ENCODE results near the gene TRIM71.
"Not testable (repeated sequence)": the region's sequence is repeated elsewhere in the genome, so short reads cannot be mapped to it uniquely, and the experiment has no call there.

The TRIM71 gene

DNA sequence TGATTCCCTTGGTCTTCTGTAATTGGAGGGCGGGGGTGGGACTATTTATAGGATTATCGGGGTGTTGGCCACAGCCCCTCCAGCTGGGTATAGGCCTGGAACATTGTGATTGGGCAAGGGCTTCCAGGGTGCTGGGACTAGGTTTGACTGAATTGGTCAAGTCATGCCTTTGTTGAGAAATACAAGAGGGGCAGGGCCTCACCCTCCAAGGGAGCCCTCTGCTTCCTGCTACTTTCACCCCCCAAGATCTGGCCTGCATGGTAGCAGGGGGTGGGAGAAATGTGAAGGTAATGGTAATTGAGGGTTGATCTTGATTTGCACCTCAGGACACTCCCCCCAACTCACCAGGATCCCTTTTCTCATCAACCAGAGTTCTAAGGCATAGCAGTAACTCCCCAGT lies 25.2 kb downstream of the TRIM71 start:
- DNase-seq (ENCODE audit: low read depth in 2 of 2) = no peak

DNA sequence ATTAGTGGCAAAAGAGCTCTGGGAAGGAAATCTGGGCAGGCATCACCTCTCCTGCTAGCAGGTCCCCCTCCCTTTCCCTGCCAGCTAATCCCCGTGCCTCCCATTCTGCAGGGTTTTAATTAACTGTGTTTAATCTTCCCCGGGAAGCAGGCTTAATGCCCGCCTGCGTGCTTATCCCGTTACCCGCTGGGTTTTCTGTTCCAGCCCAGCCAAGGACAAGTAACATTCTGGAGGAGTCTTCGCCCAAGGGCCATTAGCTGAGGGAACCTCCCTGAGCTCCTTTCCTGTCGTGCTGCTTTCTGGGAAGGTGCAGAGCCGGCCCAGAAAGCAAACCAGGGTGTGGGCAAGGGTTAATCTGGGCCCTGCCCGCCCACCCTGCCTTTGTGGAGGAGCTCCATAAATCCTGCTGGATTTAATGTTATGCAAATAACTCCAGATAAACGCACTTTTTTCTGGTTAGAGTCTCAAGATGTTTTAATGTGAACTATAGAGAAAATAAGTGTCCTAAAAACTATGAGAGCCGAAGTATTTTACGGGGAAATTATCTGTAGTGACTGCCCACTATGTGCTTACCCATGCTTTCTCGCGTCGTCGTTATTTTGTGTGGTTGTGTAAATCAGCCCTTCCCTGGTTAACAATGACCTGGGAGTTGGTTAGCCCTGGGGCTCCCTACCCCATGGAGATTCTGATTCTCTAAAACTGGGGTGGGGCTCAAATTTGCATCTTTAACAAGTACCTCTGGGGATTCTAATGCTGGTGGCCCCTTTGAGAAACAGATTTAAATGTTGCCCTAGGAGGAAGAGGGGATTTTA lies 25.9 kb downstream of the TRIM71 start:
- no peak for DNase-seq (ENCODE audit: low read depth in 2 of 2)

DNA sequence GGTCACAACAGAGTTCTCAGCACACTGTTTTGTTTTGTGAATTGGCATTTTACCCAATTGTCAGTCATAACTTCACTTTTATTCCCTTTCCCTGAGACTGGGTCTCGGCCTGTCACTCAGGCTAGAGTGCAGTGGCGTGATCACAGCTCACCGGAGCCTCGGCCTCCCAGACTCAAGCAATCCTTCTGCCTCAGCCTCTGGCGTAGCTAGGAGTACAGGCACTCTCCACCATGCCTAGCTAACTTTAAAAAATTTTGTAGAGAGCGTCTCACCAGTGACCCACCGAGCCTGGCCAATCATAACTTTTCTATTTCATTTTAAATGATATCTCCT lies 26.5 kb downstream of the TRIM71 start:
- DNase-seq (ENCODE audit: low read depth in 2 of 2) = no peak

DNA sequence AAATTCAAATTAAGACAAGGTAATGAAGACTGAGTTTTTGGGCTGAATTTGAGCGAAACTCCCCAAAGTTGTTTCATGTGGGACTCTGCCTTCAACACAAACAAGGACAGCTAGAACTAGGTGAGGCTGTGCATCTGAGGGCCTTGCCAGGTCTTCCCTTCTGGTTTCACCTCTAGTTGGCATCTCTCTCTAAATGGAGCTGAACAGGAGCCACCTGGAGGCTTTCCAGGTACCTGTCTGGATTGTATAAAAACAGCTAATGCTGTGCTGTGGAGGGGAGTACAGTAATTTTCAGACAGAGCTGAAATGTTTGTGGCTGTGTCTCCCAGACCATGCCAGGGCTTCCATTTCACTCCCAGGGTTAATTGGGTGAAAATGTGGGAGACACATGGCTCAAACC lies 27.1 kb downstream of the TRIM71 start:
- no peak for DNase-seq (ENCODE audit: low read depth in 2 of 2)

DNA sequence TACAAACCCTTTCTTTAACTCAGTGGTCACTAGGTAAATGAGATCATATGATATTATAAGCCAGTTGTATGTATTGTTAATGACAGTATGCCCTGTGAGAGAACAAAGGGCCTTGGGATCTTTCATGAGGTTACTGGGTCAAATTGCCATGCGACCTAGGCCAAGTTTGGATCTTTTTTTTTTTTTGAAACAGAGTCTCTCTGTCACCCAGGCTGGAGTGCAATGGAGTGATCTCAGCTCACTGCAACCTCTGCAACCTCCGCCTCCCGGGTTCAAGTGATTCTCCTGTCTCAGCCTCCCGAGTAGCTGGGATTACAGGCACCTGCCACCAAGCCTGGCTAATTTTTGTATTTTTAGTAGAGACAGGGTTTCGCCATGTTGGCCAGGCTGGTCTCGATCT lies 27.7 kb downstream of the TRIM71 start:
- not testable (repeated sequence) for DNase-seq (ENCODE audit: low read depth in 2 of 2)

DNA sequence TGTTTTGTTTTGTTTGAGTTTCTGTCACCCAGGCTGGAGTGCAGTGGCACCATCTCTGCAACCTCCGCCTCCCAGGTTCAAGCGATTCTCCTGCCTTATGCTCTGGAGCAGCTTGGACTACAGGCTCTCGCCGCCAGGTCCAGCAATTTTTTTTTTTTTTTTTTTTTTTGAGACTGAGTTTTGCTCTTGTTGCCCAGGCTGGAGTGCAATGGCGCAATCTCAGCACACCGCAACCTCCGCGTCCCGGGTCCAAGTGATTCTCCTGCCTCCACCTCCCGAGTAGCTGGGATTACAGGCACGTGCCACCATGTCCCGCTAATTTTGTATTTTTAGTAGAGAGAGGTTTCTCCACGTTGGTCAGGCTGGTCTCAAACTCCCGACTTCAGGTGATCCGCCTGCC lies 29.2 kb downstream of the TRIM71 start:
- DNase-seq (ENCODE audit: low read depth in 2 of 2) = not testable (repeated sequence)

DNA sequence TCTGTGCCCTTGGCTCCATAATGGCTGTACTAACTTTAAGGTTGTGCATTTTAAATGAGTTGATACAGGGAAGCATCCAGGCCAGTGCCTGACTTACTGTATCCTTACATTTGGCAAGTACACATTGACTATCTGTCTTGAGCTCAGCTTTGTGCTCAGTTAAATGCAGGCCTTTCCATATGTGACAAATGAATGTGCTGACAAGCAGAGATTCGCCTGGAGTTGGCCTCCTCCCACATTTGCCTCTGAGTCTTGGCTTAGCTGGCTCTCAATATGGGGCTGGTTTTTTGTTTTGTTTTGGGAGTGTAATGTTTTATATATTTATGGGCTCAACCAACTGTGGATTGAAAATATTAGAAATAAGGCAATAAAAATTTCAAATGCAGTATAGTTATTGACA lies 29.7 kb downstream of the TRIM71 start:
- DNase-seq (ENCODE audit: low read depth in 2 of 2) = no peak

DNA sequence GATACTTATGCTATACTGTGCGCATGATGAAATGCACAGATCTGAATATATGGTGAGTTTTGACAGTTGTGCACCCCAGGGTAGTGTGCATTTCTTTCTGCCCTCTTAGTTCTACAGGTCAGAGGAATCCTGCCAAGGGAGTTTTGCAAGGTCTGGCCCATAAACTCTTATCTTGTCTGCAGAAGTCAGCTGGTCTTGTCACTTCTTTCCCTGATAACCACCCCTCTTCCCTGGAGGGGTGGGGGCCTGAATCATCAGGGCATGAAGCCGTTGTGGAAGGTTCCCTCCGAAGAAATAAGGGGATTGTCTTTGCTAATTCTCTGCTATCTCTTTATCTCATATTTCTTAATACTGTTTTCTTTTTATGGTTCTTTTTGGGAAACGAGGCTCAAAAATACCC lies 30.4 kb downstream of the TRIM71 start:
- DNase-seq (ENCODE audit: low read depth in 2 of 2) = no peak

DNA sequence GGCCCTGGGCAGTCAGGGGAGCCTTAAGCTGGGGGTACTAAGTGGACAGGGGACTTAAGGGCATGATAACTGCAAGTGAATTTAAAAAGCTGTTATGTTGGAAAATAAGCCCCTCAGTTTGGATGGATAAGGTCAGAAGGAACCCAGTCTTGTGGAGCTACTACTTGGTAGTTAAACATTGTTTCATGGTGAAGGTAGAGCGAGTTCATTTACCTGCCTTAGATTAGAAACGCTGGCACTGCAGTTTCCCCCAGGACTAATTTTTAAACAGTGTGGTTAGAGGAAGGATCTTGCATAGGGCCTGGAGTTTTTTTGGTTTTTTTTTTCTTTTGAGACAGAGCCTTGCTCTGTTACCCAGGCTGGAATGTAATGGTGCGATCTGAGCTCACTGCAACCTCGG lies 31.2 kb downstream of the TRIM71 start:
- DNase-seq (ENCODE audit: low read depth in 2 of 2) = no peak

DNA sequence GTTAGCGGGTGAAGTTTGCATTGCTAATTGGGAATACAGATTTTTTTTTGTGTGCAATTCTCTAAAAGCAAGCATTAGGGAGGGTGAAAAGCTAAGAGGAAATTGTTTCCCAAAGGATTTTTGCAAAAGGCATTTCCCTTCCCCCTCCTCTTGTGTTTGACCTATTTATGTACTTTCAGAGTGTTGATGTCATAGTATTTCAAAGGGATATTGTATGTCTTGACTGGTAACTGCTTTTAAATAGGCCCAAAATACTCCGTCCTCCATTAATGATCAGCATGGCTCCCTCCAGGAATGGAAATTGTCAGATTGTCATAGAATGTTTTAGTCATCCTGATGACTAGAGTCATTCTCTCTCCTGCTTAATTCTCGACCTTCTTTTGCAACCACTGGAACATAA lies 32.4 kb downstream of the TRIM71 start:
- no peak for DNase-seq (ENCODE audit: low read depth in 2 of 2)

DNA sequence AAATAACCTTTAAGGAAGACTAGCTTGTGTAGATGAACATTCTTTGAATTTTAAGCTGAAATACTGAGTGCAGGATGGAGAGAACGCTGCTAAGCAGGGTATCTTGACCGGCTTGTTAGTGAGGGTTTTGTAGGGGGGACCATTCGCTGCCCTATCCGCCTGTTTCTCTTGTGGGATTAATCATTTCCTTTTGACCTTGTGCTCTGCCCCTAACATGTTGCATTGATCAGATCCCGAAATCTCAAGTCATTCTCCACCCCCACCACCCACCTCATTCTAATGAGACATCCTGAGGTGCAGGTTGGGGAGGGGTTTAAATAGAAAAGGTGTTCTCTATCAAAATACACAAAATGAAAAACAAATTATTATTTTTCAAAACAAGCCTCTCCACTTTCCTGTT lies 32.8 kb downstream of the TRIM71 start:
- no peak for DNase-seq (ENCODE audit: low read depth in 2 of 2)

DNA sequence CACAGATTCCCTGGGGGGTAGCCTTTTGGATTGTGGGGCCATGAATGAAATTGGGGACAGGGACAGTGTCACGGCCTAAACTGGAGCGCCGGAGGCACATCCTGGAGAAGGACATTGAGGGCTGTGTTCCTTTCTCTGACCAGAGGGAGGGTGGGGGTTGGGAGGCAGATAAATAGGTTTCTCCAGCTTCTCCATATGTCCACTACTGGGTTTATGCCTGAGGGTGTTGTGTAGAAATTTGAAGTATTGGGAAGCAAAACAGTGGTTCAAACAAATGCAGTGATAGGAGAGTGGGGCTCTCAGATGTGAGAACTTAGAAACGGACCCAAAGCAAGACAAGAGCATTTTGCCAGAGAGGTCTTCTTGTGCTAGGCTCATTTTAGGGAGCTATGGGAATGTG lies 34.3 kb downstream of the TRIM71 start:
- no peak for DNase-seq (ENCODE audit: low read depth in 2 of 2)

DNA sequence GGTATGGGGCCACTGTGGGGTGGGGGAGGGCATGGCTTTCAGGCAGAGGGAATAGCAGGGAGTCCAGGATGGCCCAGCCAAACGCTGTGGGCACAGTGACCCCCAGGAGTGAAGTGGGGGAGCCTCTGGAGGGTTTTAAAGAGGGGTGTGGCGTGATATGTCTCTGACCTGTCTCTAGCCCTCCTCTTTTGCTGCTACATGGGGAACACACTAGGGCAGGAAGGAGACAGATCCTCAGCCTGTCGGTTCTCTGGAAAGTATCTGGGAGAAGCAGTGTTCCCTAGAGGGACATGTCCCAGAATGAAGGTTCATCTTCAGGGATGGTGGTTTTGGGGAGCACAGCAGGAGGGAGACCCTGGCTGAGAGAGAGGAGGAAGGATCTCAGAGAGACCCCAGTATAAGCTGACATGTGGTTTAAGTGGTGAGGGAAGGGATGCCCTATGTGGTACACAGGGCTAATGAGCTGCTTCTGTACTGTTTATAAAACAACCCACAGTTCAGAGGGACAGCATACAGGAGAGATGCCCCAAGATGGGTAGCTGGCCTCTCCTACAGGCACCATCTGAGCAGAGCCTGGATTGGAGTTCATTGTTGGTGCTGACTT lies 37.7 kb downstream of the TRIM71 start:
- no peak for DNase-seq (ENCODE audit: low read depth in 2 of 2)

DNA sequence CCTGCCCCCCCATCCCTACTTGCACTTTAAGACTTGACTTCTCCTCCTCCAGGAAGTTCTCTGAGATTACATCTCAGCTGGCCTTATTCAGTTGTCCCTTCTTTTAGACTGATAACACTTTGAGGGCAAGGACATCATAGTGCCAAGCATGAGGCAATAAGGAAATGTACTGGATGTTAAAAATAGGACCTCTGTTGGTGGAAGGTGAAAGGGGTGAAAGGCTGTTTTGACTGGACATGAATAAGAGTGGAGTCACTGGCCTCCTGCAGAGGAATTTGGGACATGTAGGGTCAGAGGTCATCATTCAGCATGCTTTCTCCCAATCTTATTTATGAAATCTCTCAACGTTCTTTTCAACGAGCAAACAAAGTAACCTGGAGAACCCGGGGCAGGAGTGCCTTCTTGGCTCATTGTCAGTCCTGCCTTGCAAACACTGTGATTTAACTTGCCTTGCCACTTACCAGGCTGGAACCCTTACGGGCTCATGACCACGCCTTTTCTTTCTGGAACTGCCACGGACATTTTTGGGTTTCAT lies 38.6 kb downstream of the TRIM71 start:
- DNase-seq (ENCODE audit: low read depth in 2 of 2) = no peak

DNA sequence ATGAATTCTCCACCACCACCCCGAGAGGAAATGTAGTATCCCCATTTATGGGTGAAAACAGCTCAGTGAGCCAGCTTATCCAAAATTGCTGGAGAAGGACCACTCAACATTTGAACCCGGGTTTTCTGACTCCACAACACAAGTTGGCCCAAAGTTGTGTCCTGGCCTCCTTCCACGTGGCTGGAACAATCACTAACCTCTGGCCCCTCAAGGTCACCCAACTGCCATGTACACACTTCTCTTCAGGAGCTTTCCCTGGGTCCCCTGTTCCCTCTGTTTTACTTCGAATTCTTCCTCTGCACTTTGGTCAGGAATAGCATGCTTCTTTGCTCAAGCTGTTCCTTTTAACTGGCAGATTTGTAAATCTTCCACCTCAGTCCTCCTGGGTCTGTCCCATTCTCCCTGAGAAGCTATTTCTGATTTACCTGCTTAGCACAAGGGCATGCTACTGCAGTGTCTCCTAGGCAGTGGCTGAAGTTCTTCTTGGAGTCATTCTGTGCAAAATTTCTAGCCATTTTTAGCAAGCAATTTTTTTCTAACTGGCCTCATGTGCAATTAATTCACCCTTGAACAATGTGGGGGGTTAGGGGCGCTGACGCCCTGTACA lies 39.2 kb downstream of the TRIM71 start:
- no peak for DNase-seq (ENCODE audit: low read depth in 2 of 2)

DNA sequence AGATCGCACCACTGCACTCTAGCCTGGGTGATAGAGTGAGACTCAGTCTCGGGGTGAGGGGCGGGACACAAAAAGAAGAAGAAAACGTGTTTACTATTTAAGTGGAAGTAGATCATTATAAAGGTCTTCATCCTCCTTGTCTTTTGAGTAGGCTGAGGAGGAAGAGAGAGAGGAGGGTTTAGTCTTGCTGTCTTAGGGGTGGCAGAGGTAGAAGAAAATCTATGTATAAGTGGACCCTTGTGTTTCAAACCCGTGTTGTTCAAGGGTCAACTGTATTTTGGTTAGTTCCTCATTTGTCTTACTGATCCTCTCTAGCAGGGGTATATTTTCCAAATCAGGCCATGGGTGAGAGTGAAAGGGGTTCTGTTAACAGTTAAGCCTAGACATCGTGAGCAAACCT lies 40.1 kb downstream of the TRIM71 start:
- DNase-seq (ENCODE audit: low read depth in 2 of 2) = no peak

DNA sequence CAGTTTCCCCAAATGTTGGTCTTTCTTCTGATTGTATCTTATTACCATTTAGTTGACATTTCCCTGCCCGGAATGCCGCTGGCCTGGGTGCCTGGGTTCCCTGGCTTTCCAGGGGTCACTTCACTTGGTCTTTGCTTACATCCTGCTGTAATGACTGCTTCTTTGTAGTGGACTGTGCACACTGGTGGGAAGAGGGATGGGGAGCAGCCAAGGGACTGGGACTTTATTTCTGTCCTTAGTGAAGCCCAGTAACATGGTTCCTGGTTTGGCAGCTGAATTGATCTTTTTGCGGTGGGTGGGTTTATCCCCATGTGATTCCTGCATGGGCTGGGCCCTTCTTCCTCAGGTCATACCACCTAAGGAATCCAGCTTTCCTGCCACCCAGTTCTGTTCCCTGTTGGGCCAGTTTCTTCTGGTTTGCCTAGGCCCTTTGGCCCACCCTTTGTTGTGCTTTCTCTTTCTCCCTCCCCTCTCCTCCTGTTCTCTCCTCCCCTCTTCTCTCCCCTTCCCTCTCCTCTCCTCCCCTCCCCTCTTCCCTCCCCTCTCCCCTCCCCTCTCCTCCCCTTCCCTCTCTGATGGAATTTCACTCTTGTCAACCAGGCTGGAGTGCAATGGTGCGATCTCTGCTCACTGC lies 41.9 kb downstream of the TRIM71 start:
- DNase-seq (ENCODE audit: low read depth in 2 of 2) = no peak

DNA sequence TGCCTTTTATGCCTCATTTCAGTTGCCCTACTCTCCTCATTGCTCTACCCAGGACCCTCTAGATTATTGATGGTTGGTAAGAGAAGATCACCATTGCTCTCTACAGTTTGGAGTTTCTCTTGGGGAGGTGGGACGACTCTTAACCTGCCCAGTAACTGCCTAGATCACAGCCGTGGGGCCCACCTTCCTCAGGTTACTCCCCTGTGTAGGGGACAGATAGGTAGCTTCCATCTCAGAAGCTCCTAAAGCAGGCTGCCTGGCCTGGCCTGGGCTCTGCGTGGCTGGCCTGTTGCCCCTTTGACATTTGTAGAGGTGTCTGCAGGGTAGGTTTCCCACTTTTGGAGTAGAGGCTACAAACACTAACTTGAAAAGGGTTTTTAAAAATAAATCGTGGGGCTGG lies 42.7 kb downstream of the TRIM71 start:
- DNase-seq (ENCODE audit: low read depth in 2 of 2) = no peak

DNA sequence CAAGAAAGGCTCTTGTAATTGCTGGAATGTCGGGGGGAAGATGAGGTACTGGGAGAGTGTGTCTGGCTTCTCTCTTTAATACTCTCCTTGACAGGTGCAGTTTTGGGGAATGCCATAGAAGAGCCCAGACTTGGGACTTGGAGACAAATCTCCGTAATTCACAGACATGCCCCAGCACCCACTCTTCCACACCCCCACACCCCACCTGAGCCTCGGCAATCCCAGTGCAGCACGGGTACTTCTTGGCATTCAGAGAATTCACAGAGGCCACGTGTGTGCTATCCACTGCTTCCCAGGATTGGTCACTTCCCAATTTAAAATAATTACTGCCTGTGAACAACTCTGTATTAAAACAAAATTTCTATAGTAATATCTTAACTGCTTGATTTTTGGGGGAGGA lies 43.9 kb downstream of the TRIM71 start:
- DNase-seq (ENCODE audit: low read depth in 2 of 2) = no peak

DNA sequence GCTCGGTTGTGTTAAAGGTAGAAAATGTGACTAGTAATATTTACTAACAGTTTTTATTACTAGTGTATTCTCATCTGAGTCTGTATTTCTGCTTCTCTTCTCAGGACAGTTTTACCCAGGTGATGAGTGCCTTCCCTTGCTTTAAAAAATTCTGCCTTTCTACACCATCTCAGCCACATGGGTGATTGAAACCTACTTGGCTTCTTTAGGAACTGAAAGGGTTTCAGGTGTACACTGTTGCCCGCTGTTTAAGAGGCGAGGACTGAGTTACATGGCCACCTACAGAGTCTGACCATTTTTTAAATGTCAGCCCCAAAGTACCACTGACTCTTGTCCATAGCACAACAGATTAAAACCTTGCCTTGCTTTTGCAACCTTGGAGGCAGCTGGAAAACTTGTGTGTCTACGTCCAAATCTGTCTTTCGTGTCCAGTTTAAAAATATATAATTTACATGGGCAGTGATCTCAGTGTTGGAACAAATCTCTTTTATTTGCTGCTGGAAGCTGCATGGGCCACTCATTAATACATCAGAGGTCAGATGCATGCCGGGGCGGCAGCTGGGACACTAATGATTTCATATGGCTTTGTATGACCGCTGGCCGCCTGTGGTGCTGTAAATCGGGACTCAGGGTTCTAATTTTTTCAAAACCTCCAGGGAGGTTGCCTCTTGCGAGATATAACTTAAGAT lies 44.6 kb downstream of the TRIM71 start:
- no peak for DNase-seq (ENCODE audit: low read depth in 2 of 2)

DNA sequence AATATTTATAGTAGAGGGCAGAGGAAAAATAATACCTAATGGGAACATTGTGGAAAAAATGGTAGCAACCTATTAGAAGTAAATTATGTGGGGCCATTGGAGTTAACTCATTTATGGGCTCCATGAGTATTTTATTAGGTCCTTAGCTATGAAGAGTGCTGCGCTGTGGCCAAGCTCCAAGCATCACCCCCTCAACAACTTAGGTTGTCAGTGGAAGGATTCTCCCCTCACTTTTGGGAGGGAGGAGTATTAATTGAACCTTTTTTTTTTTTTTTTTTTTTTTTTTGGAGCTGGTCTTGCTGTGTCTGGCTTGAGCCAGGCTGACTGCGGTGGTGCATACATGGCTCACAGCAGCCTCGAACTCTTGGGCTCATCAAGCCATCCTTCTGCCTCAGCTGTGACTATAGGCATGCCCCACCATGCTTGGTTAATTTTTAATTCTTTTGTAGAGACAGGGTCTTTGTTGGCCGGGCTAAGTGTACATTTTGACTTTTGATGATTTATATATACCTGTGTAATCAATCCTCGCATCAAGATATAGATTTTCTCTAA lies 45.2 kb downstream of the TRIM71 start:
- no peak for DNase-seq (ENCODE audit: low read depth in 2 of 2)

DNA sequence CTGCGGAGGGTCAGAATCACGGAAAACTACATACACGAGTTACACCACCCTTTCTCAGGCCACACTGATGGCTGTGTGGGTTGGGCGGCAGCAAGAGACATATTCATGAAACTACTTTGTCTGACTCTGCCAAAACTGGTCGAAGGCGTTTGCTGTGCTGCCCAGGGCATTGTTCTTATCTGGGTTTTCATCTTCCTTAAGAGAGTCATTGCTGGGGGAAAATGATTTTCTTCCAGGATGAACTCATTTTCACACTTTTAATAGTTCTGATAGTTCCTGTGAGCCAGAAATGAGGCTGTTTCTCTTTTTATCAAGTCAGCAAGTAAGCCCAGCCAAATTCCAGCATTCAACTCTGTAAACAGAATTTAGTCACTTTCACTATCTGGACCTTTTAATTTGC lies 47.6 kb downstream of the TRIM71 start:
- no peak for DNase-seq (ENCODE audit: low read depth in 2 of 2)

All from stimulated activated CD8-positive, alpha-beta memory T cell treated with anti-CD3 and anti-CD28 coated beads, Interleukin-7, amount 100 ng/mL, for 4 hours (primary cell).